Measurements from ENCODE around the gene HOXB3.
"Not testable (repeated sequence)": the region's sequence is repeated elsewhere in the genome, so short reads cannot be mapped to it uniquely, and the experiment has no call there.

HOXB3 gene

GRCh38 chr17:48542114-48542656 lies 47.9 kb downstream of the HOXB3 start:
- no peak for DNase-seq

- no peak for DNase-seq
These were observed 48.4 kb downstream of the HOXB3 start for GRCh38 chr17:48541577-48542113.

- no peak for DNase-seq
These were observed 48.9 kb downstream of the HOXB3 start for GRCh38 chr17:48541036-48541576.

- no peak for DNase-seq
These were observed 49.8 kb downstream of the HOXB3 start for GRCh38 chr17:48540213-48540612.

- no peak for DNase-seq
These were observed 50.9 kb downstream of the HOXB3 start for GRCh38 chr17:48539177-48539576.

- no peak for DNase-seq
These were observed 52.7 kb downstream of the HOXB3 start for GRCh38 chr17:48537316-48537715.

GRCh38 chr17:48535793-48536559 lies 54.1 kb downstream of the HOXB3 start:
- DNase-seq: not testable (repeated sequence)

GRCh38 chr17:48532261-48532660 lies 57.8 kb downstream of the HOXB3 start:
- no peak for DNase-seq

GRCh38 chr17:48530887-48531272 lies 59.2 kb downstream of the HOXB3 start, which contains the start of gene HOXB1:
Gene HOXB1, minus strand, starts transcription at chr17:48531011. Its CDS starts 107 bp downstream, at chr17:48530904.
- DNase-seq: no peak

GRCh38 chr17:48530208-48530886 lies 59.7 kb downstream of the HOXB3 start:
- DNase-seq: no peak

GRCh38 chr17:48529683-48530009 lies 60.4 kb downstream of the HOXB3 start:
- no peak for DNase-seq

- DNase-seq: no peak
These were observed 60.9 kb downstream of the HOXB3 start for GRCh38 chr17:48528936-48529682.

- DNase-seq: no peak
These were observed 61.7 kb downstream of the HOXB3 start for GRCh38 chr17:48528153-48528935.

- DNase-seq: no peak
These were observed 62.5 kb downstream of the HOXB3 start for GRCh38 chr17:48527547-48527932.

- no peak for DNase-seq
These were observed 63.2 kb downstream of the HOXB3 start for GRCh38 chr17:48526608-48527546.

- no peak for DNase-seq
These were observed 67.0 kb downstream of the HOXB3 start for GRCh38 chr17:48523010-48523409.

- no peak for DNase-seq
These were observed 67.9 kb downstream of the HOXB3 start for GRCh38 chr17:48522031-48522653.

GRCh38 chr17:48520631-48521079 lies 69.4 kb downstream of the HOXB3 start:
- DNase-seq: no peak

GRCh38 chr17:48519427-48519826 lies 70.6 kb downstream of the HOXB3 start:
- DNase-seq: no peak

- DNase-seq: no peak
These were observed 72.6 kb downstream of the HOXB3 start for GRCh38 chr17:48517478-48517877.

Data from hippocampal formation (tissue), 2 donors.